ENCODE results near the gene MUC4. TPM values are rescaled to one million over a fixed set of nuclear protein-coding genes. Genes with fewer than 3 reads are reported as not detected.

Gene MUC4
- total and polyA plus RNA-seq, 4 donors, result not detected

DNA sequence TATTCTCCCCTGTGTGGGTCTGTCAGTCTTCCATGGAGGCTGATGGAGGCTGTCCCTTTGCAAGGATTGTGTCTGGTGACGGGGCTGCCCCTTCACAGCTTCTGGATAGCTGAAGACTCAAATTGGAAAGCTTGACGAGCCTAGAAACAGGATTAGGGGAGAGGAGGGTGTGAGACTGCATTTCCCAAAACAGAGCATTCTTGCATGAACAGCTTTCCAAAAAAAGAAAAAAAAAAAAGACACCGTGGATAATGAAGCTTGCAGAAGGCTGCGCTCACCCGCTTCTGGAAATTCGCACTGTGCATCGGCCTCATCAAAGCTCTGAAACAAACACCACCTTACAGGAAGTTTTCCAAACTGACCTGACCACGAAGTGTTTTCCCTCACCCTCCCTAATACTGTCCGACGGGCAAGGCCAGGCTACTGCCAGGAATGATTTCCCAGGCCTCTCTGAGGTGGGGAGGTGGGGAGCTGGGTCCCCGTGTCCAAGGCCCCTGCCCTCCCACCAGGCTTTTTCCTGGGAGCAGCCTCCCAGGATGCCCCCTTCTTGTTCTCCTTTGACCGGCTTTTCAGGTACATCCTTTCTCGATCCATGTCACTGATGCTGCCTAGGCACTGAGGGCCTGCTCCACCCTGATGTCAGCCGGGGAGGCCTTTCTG, 24.9 kb upstream of the MUC4 start:
- H3K36me3 ChIP-seq (ENCODE audit: control insufficient read depth in 4 of 4, insufficient read depth in 3 of 4, low read depth in 1 of 4, low read length in 3 of 4), result no peaks in the 10 kb centered on the region
- 83% methylated on average over 14 of the region's 14 CpGs for WGBS
- TF ChIP-seq, protein P1, sequence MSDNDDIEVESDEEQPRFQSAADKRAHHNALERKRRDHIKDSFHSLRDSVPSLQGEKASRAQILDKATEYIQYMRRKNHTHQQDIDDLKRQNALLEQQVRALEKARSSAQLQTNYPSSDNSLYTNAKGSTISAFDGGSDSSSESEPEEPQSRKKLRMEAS (IDR thresholded peaks at IDR 0.05), result no peak
- TF ChIP-seq GABPA (IDR thresholded peaks at IDR 0.05 in 1 of 2, conservative IDR thresholded peaks at IDR 0.05 in 1 of 2), result no peak
- TF ChIP-seq HNF4A (conservative IDR thresholded peaks at IDR 0.05), result no peak
- no peak for TF ChIP-seq FOXA2 (IDR thresholded peaks at IDR 0.05)
- TF ChIP-seq RAD21 (IDR thresholded peaks at IDR 0.05), result no peak
- TF ChIP-seq ZBTB33 (IDR thresholded peaks at IDR 0.05), result no peak
- TF ChIP-seq ATF3 (IDR thresholded peaks at IDR 0.05), result no peak
- TF ChIP-seq HNF4G (IDR thresholded peaks at IDR 0.05), result no peak
- no peak for TF ChIP-seq YY1 (IDR thresholded peaks at IDR 0.05)
- H3K9ac ChIP-seq (ENCODE audit: low read depth in 1 of 2, low read length in 2 of 2), result no peak overlapping the region
- H3K27ac ChIP-seq (ENCODE audit: low read depth in 1 of 2, low read length in 2 of 2), result no peak overlapping the region
- DNase-seq (ENCODE audit: low spot score), result no peak
- H3K4me3 ChIP-seq (ENCODE audit: low read depth in 1 of 3, low read length in 3 of 3), result no peak overlapping the region
- peaks cover 0 to 2% (median under 1%) of the 10 kb centered on the region in 4 donors for H3K4me1 ChIP-seq (ENCODE audit: control insufficient read depth in 4 of 4, insufficient read depth in 4 of 4, low read length in 3 of 4)
- no peaks in the 10 kb centered on the region for H3K27me3 ChIP-seq (ENCODE audit: control insufficient read depth in 4 of 4, insufficient read depth in 4 of 4, low read length in 3 of 4)
- H3K9me3 ChIP-seq (ENCODE audit: control insufficient read depth in 4 of 4, low read length in 3 of 4), result no peaks in the 10 kb centered on the region

DNA sequence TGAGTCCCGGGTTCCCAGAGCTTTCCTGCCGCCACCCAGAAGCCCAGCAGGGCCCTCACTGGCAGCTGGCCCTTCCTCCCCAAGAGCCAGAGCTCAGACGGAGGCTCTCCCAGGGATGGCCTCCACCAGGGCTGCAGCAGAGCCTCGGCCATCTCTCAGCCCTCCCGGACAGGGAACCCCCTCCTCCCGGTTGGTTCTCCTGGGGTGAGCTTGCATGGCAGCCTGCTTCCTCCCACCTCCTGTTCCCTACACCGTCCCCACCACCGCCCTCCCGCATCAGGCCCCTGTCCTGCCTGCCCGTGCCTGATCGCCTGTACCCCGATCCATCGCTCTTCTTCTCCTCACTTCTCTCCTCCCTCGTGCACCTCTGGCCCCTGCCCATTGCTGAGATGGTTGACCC, 24.1 kb upstream of the MUC4 start:
- no peak for TF ChIP-seq FOXA2 (IDR thresholded peaks at IDR 0.05)
- TF ChIP-seq SP1 (IDR thresholded peaks at IDR 0.05), result no peak
- TF ChIP-seq JUND (IDR thresholded peaks at IDR 0.05), result no peak
- TF ChIP-seq, protein P2, sequence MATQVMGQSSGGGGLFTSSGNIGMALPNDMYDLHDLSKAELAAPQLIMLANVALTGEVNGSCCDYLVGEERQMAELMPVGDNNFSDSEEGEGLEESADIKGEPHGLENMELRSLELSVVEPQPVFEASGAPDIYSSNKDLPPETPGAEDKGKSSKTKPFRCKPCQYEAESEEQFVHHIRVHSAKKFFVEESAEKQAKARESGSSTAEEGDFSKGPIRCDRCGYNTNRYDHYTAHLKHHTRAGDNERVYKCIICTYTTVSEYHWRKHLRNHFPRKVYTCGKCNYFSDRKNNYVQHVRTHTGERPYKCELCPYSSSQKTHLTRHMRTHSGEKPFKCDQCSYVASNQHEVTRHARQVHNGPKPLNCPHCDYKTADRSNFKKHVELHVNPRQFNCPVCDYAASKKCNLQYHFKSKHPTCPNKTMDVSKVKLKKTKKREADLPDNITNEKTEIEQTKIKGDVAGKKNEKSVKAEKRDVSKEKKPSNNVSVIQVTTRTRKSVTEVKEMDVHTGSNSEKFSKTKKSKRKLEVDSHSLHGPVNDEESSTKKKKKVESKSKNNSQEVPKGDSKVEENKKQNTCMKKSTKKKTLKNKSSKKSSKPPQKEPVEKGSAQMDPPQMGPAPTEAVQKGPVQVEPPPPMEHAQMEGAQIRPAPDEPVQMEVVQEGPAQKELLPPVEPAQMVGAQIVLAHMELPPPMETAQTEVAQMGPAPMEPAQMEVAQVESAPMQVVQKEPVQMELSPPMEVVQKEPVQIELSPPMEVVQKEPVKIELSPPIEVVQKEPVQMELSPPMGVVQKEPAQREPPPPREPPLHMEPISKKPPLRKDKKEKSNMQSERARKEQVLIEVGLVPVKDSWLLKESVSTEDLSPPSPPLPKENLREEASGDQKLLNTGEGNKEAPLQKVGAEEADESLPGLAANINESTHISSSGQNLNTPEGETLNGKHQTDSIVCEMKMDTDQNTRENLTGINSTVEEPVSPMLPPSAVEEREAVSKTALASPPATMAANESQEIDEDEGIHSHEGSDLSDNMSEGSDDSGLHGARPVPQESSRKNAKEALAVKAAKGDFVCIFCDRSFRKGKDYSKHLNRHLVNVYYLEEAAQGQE (IDR thresholded peaks at IDR 0.05), result no peak
- TF ChIP-seq, protein P1 (IDR thresholded peaks at IDR 0.05), result no peak
- no peak for TF ChIP-seq ATF3 (IDR thresholded peaks at IDR 0.05)
- no peak for TF ChIP-seq HNF4G (IDR thresholded peaks at IDR 0.05)
- DNase-seq (ENCODE audit: low spot score), result no peak
- Histone ChIP-seq H3K36me3 (ENCODE audit: control insufficient read depth in 4 of 4, insufficient read depth in 3 of 4, low read depth in 1 of 4, low read length in 3 of 4) (no peaks in the 10 kb centered on the region), H3K27me3 (ENCODE audit: control insufficient read depth in 4 of 4, insufficient read depth in 4 of 4, low read length in 3 of 4) (no peaks in the 10 kb centered on the region), H3K9me3 (ENCODE audit: control insufficient read depth in 4 of 4, low read length in 3 of 4) (no peaks in the 10 kb centered on the region), H3K9ac (ENCODE audit: low read depth in 1 of 2, low read length in 2 of 2) (no peak overlapping the region), H3K27ac (ENCODE audit: low read depth in 1 of 2, low read length in 2 of 2) (no peak overlapping the region), H3K4me1 (ENCODE audit: control insufficient read depth in 4 of 4, insufficient read depth in 4 of 4, low read length in 3 of 4) (peaks cover 0 to 2% (median 0%) of the 10 kb centered on the region in 4 donors), H3K4me3 (ENCODE audit: low read depth in 1 of 3, low read length in 3 of 3) (no peak overlapping the region)
- 88% methylated on average over 14 of the region's 14 CpGs for WGBS

All from liver (tissue), 9 donors.